HepG2 (cell line): ENCODE measurements around the gene ABI3BP. TPM values are rescaled to one million over a fixed set of nuclear protein-coding genes. Genes with fewer than 3 reads are reported as not detected.

ENCODE experiments used
- ATAC-seq: fragments of 200-7000 bp; cut with Tn5 transposase; 3 replicates; pipeline ENCODE4 v1.9.1; 2020; ENCODE audit warnings: mild to moderate bottlenecking, moderate library complexity
- BruUV-seq: library from RNA; stranded (reverse); fragments of 400-500 nt; replicated peaks from 2 replicates; lab custom pipeline; 2021; lab: Mats Ljungman, UMichigan
- CTCF ChIA-PET: fragments of 300-600 bp; formaldehyde crosslinking; extraction: SDS; loops from one replicate; lab custom pipeline; 2021; ENCODE audit warnings: low total read pairs, inconsistent platforms, low intra/inter-chr PET ratio; lab: Yijun Ruan, JAX
- POLR2A ChIA-PET: fragments of 350-600 bp; sonication (Branson Sonifier 250); formaldehyde crosslinking; loops from one replicate; lab custom pipeline; 2020; ENCODE audit warnings: antibody characterized with exemption, inconsistent platforms; lab: Yijun Ruan, JAX
- DNase-seq: peaks from one replicate; pipeline ENCODE4 v3.0.0-alpha.2; 2015; ENCODE audit warnings: low spot score
- FAIRE-seq: peaks from 3 replicates; lab custom pipeline; 2011; peaks lifted over from hg19 to GRCh38; lab: Jason Lieb, UNC
- H2AFZ ChIP-seq: one replicate; pipeline ENCODE4 v1.6.1; 2011; ENCODE audit warnings: low read length, inconsistent platforms
- H3K27ac ChIP-seq: fragments of 300-600 bp; 3 replicates; pipeline ENCODE4 v1.8.0; 2011; ENCODE audit warnings: mixed run types, mild to moderate bottlenecking, mixed read lengths, low read length, inconsistent platforms; ENCODE audit not compliant: insufficient read depth; ENCODE audit errors: extremely low read length
- H3K27me3 ChIP-seq, 2 experiments: fragments of 200-600 bp in 1 of 2; 2 replicates in 1 of 2; 3 replicates in 1 of 2; pipeline versions ENCODE4 v1.6.0 to v1.8.0; 2011; ENCODE audit warnings: low read length in 2 of 2, mild to moderate bottlenecking in 2 of 2, moderate library complexity in 2 of 2, inconsistent platforms in 1 of 2; ENCODE audit not compliant: insufficient read depth in 2 of 2, control insufficient read depth in 1 of 2
- H3K36me3 ChIP-seq, 2 experiments: fragments of 200-600 bp in 1 of 2; replicated peaks in 1 of 2; 2 replicates in 1 of 2; 3 replicates in 1 of 2; pipeline versions ENCODE4 v1.5.1 to v1.8.0; 2011; ENCODE audit warnings: low read length in 2 of 2, inconsistent platforms in 1 of 2; ENCODE audit not compliant: insufficient read depth in 2 of 2, control insufficient read depth in 1 of 2
- H3K4me1 ChIP-seq: 2 replicates; pipeline ENCODE4 v1.5.1; 2012; ENCODE audit warnings: low read length, inconsistent platforms; ENCODE audit not compliant: insufficient read depth
- H3K4me2 ChIP-seq: 2 replicates; pipeline ENCODE4 v1.6.0; 2011; ENCODE audit warnings: low read depth, low read length, inconsistent platforms
- H3K4me3 ChIP-seq, 3 experiments: fragments of 200-600 bp in 1 of 3; sonication (generic), shearing (Covaris generic) in 1 of 3; replicated peaks in 1 of 3; 2 replicates each; pipeline ENCODE4 v1.5.1; 2011 to 2016; ENCODE audit warnings: low read length in 3 of 3, inconsistent platforms in 2 of 3, low read depth in 2 of 3, mild to moderate bottlenecking in 2 of 3, control low read depth in 1 of 3, mixed read lengths in 1 of 3; ENCODE audit not compliant: insufficient read depth in 1 of 3
- H3K79me2 ChIP-seq: one replicate; pipeline ENCODE4 v1.6.1; 2011; ENCODE audit warnings: low read length, inconsistent platforms; ENCODE audit not compliant: insufficient read depth
- H3K9ac ChIP-seq: 2 replicates; pipeline ENCODE4 v1.6.0; 2011; ENCODE audit warnings: mild to moderate bottlenecking, low read depth, low read length, inconsistent platforms; ENCODE audit not compliant: insufficient read depth
- H3K9me3 ChIP-seq: 2 replicates; pipeline ENCODE4 v1.5.1; 2012; ENCODE audit warnings: mild to moderate bottlenecking, low read length
- H4K20me1 ChIP-seq: 2 replicates; pipeline ENCODE4 v1.6.0; 2011; ENCODE audit warnings: inconsistent platforms, mild to moderate bottlenecking, low read length, moderate library complexity; ENCODE audit not compliant: insufficient read depth
- ARHGAP35 ChIP-seq: sonication (generic); formaldehyde crosslinking; IDR thresholded peaks from 2 replicates; pipeline ENCODE4 v1.9.0; 2022; ENCODE audit warnings: mild to moderate bottlenecking, inconsistent platforms, moderate library complexity, missing genetic modification reagents, borderline replicate concordance
- CCDC6 ChIP-seq: sonication (generic); formaldehyde crosslinking; IDR thresholded peaks from 2 replicates; pipeline ENCODE4 v1.8.1; 2022; ENCODE audit warnings: mild to moderate bottlenecking, missing genetic modification reagents, moderate library complexity
- GABPB1 ChIP-seq: IDR thresholded peaks from 2 replicates; pipeline ENCODE4 v1.6.1; 2016; ENCODE audit warnings: mild to moderate bottlenecking, missing genetic modification reagents, moderate library complexity, missing compliant biosample characterization
- GATAD1 ChIP-seq: IDR thresholded peaks from 2 replicates; pipeline ENCODE4 v1.6.1; 2016; ENCODE audit warnings: missing genetic modification reagents, missing compliant biosample characterization
- MAFF ChIP-seq: IDR thresholded peaks from 2 replicates; pipeline ENCODE4 v1.6.1; 2011; ENCODE audit warnings: low read depth, low read length, improper control_type of control experiment
- RORA ChIP-seq: sonication (generic); formaldehyde crosslinking; IDR thresholded peaks from 2 replicates; pipeline ENCODE4 v1.5.0; 2020; ENCODE audit warnings: mild to moderate bottlenecking, missing genetic modification reagents, moderate library complexity
- SIX4 ChIP-seq: sonication (generic); formaldehyde crosslinking; IDR thresholded peaks from 2 replicates; pipeline ENCODE4 v1.4.0; 2020; ENCODE audit warnings: missing genetic modification reagents
- TBX2 ChIP-seq: sonication (generic); formaldehyde crosslinking; IDR thresholded peaks from 2 replicates; pipeline ENCODE4 v1.5.0; 2020; ENCODE audit warnings: missing genetic modification reagents, mild to moderate bottlenecking, borderline replicate concordance
- ZNF296 ChIP-seq: sonication (generic); formaldehyde crosslinking; conservative IDR thresholded peaks from 2 replicates; pipeline ENCODE4 v1.5.0; 2020; ENCODE audit warnings: mild to moderate bottlenecking, missing genetic modification reagents
- WGBS: methylation state at CpG from one replicate; pipeline ENCODE4 v1.1.6; 2017; ENCODE audit warnings: low lambda C conversion rate; 5-methylcytosine and 5-hydroxymethylcytosine counted together
- in situ Hi-C: cut with HindIII; loops from 2 replicates; pipeline ENCODE4 v1.10.0; 2017; ENCODE audit warnings: low pct_unique_long_range_greater_than_20kb; ENCODE audit not compliant: extremely low pct_ligation_motif_present
- intact Hi-C: fragments of 100-400 bp; cut with micrococcal nuclease; formaldehyde crosslinking; loops from one replicate; pipeline ENCODE4 v1.10.0; 2022; ENCODE audit not compliant: unreplicated experiment
- polyA plus RNA-seq, 8 experiments: library from polyadenylated mRNA; depleted of rRNA in 3 of 8; stranded (reverse) in 7 of 8; unstranded in 1 of 8; fragments of >200 nt; fragmentation: Illumina TruSeq in 4 of 8; extraction: Trizol in 4 of 8; gene quantifications; 2 replicates each; pipeline versions ENCODE4 v1.2.1 to v1.2.3, GENCODE V29; 2011 to 2016; ENCODE audit warnings: low read depth in 4 of 8, missing spikeins in 1 of 8, mixed read lengths in 1 of 8; ENCODE audit not compliant: insufficient read depth in 1 of 8
- total RNA-seq, 5 experiments: library from RNA; depleted of rRNA; stranded (reverse); fragments of >200 nt; fragmentation: Illumina TruSeq; extraction: Trizol; gene quantifications; 2 replicates each; pipeline ENCODE4 v1.2.3, GENCODE V29; 2016; ENCODE audit warnings: low read depth in 1 of 5
- TF ChIP-seq, protein P1 (sequence below): sonication (generic); formaldehyde crosslinking; IDR thresholded peaks from 2 replicates; pipeline ENCODE4 v1.4.0; 2020; ENCODE audit warnings: missing genetic modification reagents

Gene ABI3BP
- total and polyA plus RNA-seq, 2 of the 13 experiments (the other 11 are each of a cell fraction or from before 2014, with no cell fraction given) = not detected

DNA sequence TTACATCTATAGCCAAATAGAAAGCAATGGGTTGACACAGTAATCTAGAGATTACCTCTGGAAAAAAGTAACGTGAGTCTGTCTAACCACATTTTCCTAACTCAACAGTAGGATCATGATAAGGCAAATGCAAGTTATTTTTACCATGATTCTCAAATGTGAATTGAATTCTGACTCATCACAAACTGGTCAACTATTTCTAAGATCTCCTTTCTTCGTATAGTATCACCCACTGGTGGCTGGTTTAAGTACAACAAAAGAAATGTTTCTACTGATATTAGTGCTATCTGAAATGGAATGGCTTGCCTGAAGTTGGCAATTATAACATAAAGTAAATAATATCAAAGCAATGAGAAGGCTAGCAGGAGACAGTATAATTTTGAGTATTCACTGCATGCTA lies 102.2 kb downstream of the ABI3BP start:
- no peak overlapping the region for H2AFZ ChIP-seq
- H3K9ac ChIP-seq = no peak overlapping the region
- intact Hi-C loops = loop anchor here (5.0 kb wide), 1 partner anchor 491 kb away; no protein-coding TSS in a partner anchor
- FAIRE-seq = no peak
- CTCF ChIA-PET = no interaction called here
- H3K27me3 ChIP-seq = 0 out of 5 replicates have a peak, but pooled peaks cover 0 to 3% of the 10 kb centered on the region in 2 experiments
- no peak for DNase-seq
- no peak overlapping the region for H3K4me2 ChIP-seq
- TF ChIP-seq MAFF (no peak), RORA (CRISPR knock-in tag) (no peak), GABPB1 (CRISPR knock-in tag) (no peak), GATAD1 (CRISPR knock-in tag) (no peak), ZNF296 (no peak), SIX4 (CRISPR knock-in tag) (no peak), TBX2 (CRISPR knock-in tag) (no peak), ARHGAP35 (CRISPR knock-in tag) (no peak), CCDC6 (CRISPR knock-in tag) (no peak)
- TF ChIP-seq, protein P1, sequence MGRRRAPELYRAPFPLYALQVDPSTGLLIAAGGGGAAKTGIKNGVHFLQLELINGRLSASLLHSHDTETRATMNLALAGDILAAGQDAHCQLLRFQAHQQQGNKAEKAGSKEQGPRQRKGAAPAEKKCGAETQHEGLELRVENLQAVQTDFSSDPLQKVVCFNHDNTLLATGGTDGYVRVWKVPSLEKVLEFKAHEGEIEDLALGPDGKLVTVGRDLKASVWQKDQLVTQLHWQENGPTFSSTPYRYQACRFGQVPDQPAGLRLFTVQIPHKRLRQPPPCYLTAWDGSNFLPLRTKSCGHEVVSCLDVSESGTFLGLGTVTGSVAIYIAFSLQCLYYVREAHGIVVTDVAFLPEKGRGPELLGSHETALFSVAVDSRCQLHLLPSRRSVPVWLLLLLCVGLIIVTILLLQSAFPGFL (CRISPR knock-in tag) = no peak
- TF ChIP-seq, all 625 proteins: peak for 0
- H3K9me3 ChIP-seq = no peaks in the 10 kb centered on the region
- no peaks in the 10 kb centered on the region for H3K36me3 ChIP-seq
- no TSS peak for BruUV-seq
- no peaks in the 10 kb centered on the region for H4K20me1 ChIP-seq
- no peak overlapping the region for H3K27ac ChIP-seq
- no peaks in the 10 kb centered on the region for H3K4me1 ChIP-seq
- in situ Hi-C loops = no loop called here
- POLR2A ChIA-PET = no interaction called here
- H3K79me2 ChIP-seq = no peaks in the 10 kb centered on the region
- H3K4me3 ChIP-seq = no peak overlapping the region
- no peak for ATAC-seq
- WGBS = 2% methylated on average over 2 of the region's 2 CpGs
